WERI-Rb-1 (cell line): ENCODE results near the gene CDK16.

Source experiments
- DNase-seq: peaks from one replicate; pipeline ENCODE4 v3.0.0-alpha.2; 2020
- H3K27ac ChIP-seq: fragments of 250-450 bp; sonication (Bioruptor Pico); 2 replicates; pipeline ENCODE4 v1.5.1; 2020; ENCODE audit warnings: mild to moderate bottlenecking, moderate library complexity
- H3K27me3 ChIP-seq: fragments of 250-450 bp; sonication (Bioruptor Pico); 2 replicates; pipeline ENCODE4 v1.5.1; 2021; ENCODE audit warnings: mild to moderate bottlenecking, low read depth, moderate library complexity; ENCODE audit not compliant: insufficient read depth, severe bottlenecking
- H3K36me3 ChIP-seq: fragments of 250-450 bp; sonication (Bioruptor Pico); 2 replicates; pipeline ENCODE4 v1.5.1; 2020; ENCODE audit warnings: mild to moderate bottlenecking, moderate library complexity
- H3K4me3 ChIP-seq: 2 replicates; pipeline ENCODE4 v1.5.1; 2011; ENCODE audit warnings: low read depth, mild to moderate bottlenecking, control low read depth, low read length
- H3K9me3 ChIP-seq: fragments of 250-450 bp; sonication (Bioruptor Pico); 2 replicates; pipeline ENCODE4 v1.5.1; 2021; ENCODE audit warnings: mild to moderate bottlenecking, moderate library complexity; ENCODE audit not compliant: severe bottlenecking
- CTCF ChIP-seq: IDR thresholded peaks from 2 replicates; pipeline ENCODE4 v1.5.1; 2011; ENCODE audit warnings: low read depth, mild to moderate bottlenecking, control low read depth, inconsistent platforms, low read length

The CDK16 gene

DNA sequence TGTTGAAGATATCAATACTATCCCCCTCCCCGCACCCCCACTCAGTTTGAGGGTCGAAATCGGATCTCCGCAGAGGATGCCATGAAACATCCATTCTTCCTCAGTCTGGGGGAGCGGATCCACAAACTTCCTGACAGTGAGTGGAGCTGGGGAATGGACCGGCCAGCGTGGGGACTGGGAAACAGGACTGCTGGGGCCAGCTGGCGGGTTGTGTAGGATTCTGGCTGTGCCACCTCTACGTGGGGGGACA lies 8.8 kb downstream of the CDK16 start:
- Histone ChIP-seq H3K36me3 (peaks cover 62% of the 10 kb centered on the region), H3K27ac (no peak overlapping the region), H3K4me3 (no peak overlapping the region), H3K27me3 (no peaks in the 10 kb centered on the region), H3K9me3 (no peaks in the 10 kb centered on the region)
- DNase-seq = no peak
- no peak for TF ChIP-seq CTCF

- Histone ChIP-seq H3K9me3 (no peaks in the 10 kb centered on the region), H3K27me3 (no peaks in the 10 kb centered on the region), H3K36me3 (peaks cover 53% of the 10 kb centered on the region)
Observed at GRCh38 chrX:47228550-47229270, 10.2 kb downstream of the CDK16 start.

GRCh38 chrX:47229427-47229826 lies 10.9 kb downstream of the CDK16 start:
- TF ChIP-seq CTCF = no peak
- Histone ChIP-seq H3K36me3 (peaks cover 48% of the 10 kb centered on the region), H3K27ac (no peak overlapping the region), H3K4me3 (no peak overlapping the region), H3K27me3 (no peaks in the 10 kb centered on the region), H3K9me3 (no peaks in the 10 kb centered on the region)
- no peak for DNase-seq

More at GRCh38 chrX:47228550-47229270, 10.2 kb downstream of the CDK16 start:
- no peak overlapping the region for H3K27ac ChIP-seq
- TF ChIP-seq CTCF = no peak
- DNase-seq = no peak
- H3K4me3 ChIP-seq = no peak overlapping the region

- no peak for DNase-seq
- Histone ChIP-seq H3K27me3 (no peaks in the 10 kb centered on the region), H3K27ac (no peak overlapping the region), H3K36me3 (peaks cover 39% of the 10 kb centered on the region), H3K4me3 (no peak overlapping the region), H3K9me3 (no peaks in the 10 kb centered on the region)
- TF ChIP-seq CTCF = no peak
Observed at GRCh38 chrX:47230136-47230868, 11.8 kb downstream of the CDK16 start.

DNA sequence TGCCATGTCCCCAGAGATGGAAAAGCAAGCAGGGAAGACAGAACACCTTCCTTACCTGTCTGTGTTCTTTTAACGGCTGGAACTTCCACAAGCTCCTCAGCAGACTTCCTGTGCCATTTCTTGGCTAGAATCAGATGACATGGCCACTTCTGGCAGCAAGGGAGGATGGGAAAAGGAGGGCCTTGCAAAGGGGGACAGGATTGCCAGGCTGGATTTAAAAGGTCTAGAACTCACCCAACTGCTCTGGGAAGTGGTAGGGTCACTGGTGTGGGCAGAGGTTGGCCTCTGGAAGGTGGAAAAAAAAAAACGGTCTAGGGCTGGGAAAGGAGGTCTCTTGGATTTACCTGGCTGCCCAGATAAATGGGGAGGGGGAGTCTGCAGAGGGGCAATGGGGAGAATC lies 12.7 kb downstream of the CDK16 start:
- H3K36me3 ChIP-seq = peaks cover 31% of the 10 kb centered on the region
- no peak for TF ChIP-seq CTCF
- no peaks in the 10 kb centered on the region for H3K9me3 ChIP-seq
- DNase-seq = no peak
- H3K4me3 ChIP-seq = no peak overlapping the region
- H3K27me3 ChIP-seq = no peaks in the 10 kb centered on the region
- H3K27ac ChIP-seq = no peak overlapping the region
